Measurements from ENCODE around the gene ATMIN.
A peak's percentile ranks its signal among the peaks of the same experiment; 100 is the strongest.

- TF ChIP-seq DPF2 (CRISPR knock-in tag; IDR thresholded peaks at IDR 0.05; ENCODE audit: borderline replicate concordance, low read depth): no peak
- TF ChIP-seq JUN (CRISPR knock-in tag; IDR thresholded peaks at IDR 0.05): no peak
- TF ChIP-seq CTCF (CRISPR knock-in tag; IDR thresholded peaks at IDR 0.05): no peak
- peak in 1 of 2 experiments; percentile 39; a peak in 1 of 4 replicates for TF ChIP-seq POLR2A (IDR thresholded peaks at IDR 0.05; ENCODE audit: insufficient read depth in 1 of 2, low read depth in 2 of 2, low read length in 2 of 2)
- no peak for TF ChIP-seq RFX5 (IDR thresholded peaks at IDR 0.05; ENCODE audit: low read depth, low read length)
- TF ChIP-seq MAX (IDR thresholded peaks at IDR 0.05): no peak
- TF ChIP-seq FOXJ3 (CRISPR knock-in tag; IDR thresholded peaks at IDR 0.05; ENCODE audit: borderline replicate concordance): no peak
- TF ChIP-seq EZH2 (conservative IDR thresholded peaks at IDR 0.05; ENCODE audit: low read depth, low read length): no peak
- TF ChIP-seq ZBTB26 (CRISPR knock-in tag; IDR thresholded peaks at IDR 0.05; ENCODE audit: borderline replicate concordance): no peak
- TF ChIP-seq POLR2AphosphoS5 (IDR thresholded peaks at IDR 0.05; ENCODE audit: low read depth, low read length): no peak
- no peak for TF ChIP-seq USF2 (IDR thresholded peaks at IDR 0.05; ENCODE audit: low read depth, low read length)
- TF ChIP-seq USF2 (CRISPR knock-in tag; IDR thresholded peaks at IDR 0.05; ENCODE audit: borderline replicate concordance): no peak
Observed at GRCh38 chr16:81035975-81036750, 521 bp downstream of the ATMIN start.
